Umbilical cord (tissue), 1 donor: Measurements from ENCODE around the gene PBX3. TPM values are rescaled to one million over a fixed set of nuclear protein-coding genes. Genes with fewer than 3 reads are reported as not detected.

Source experiments
- total RNA-seq: library from RNA; depleted of rRNA; stranded (reverse); fragments of >200 nt; gene quantifications from one replicate; pipeline ENCODE4 v1.2.3, GENCODE V29; 2014; ENCODE audit warnings: low replicate concordance; ENCODE audit not compliant: insufficient read depth

PBX3 gene
- total RNA-seq, 1 donor from 2014 or later, result 64.0 TPM

Other genes with a start within 250 kb of the PBX3 start
- 29.4 TPM for gene MAPKAP1, start 40.2 kb upstream of the PBX3 start, total RNA-seq